HCT116 (cell line): ENCODE data around the gene RBM19. TPM values are rescaled to one million over a fixed set of nuclear protein-coding genes. Genes with fewer than 3 reads are reported as not detected.

Source experiments
- ATAC-seq: fragments of 200-7000 bp; cut with Tn5 transposase; 2 replicates; pipeline ENCODE4 v1.9.1; 2020; ENCODE audit warnings: mild to moderate bottlenecking, moderate library complexity
- BruUV-seq: library from RNA; stranded (reverse); fragments of 400-500 nt; replicated peaks from 2 replicates; lab custom pipeline; 2021; lab: Mats Ljungman, UMichigan
- CTCF ChIA-PET: fragments of 300-600 bp; sonication (Branson Sonifier 250); formaldehyde crosslinking; loops from one replicate; lab custom pipeline; 2021; ENCODE audit warnings: antibody characterized with exemption; lab: Charles Lee
- POLR2A ChIA-PET: fragments of 300-600, 350-600 bp; sonication (Branson Sonifier 250); formaldehyde crosslinking; loops from one replicate; lab custom pipeline; 2021; ENCODE audit warnings: antibody characterized with exemption; lab: Charles Lee
- RAD21 ChIA-PET, 2 experiments: fragments of 300-600 bp; sonication (Branson Sonifier 250); formaldehyde crosslinking; loops; one replicate each; lab custom pipeline; 2023; ENCODE audit warnings: low total read pairs in 2 of 2; ENCODE audit not compliant: uncharacterized antibody in 2 of 2, unreplicated experiment in 2 of 2, low non-redundant PET in 1 of 2; lab: Charles Lee
- DNase-seq: peaks from one replicate; pipeline ENCODE4 v3.0.0-alpha.2; 2010; ENCODE audit warnings: low read depth, low spot score
- H2AFZ ChIP-seq: fragments of 200-600 bp; shearing (Covaris generic), sonication (generic); 2 replicates; pipeline ENCODE4 v1.6.1; 2017; ENCODE audit warnings: low read depth, mixed run types, mixed read lengths, antibody characterized with exemption, low read length; ENCODE audit not compliant: poor library complexity, severe bottlenecking
- H3K27ac ChIP-seq: 2 replicates; pipeline ENCODE4 v1.5.1; 2012; ENCODE audit warnings: low read depth, low read length
- H3K27me3 ChIP-seq: fragments of 200-600 bp; sonication (generic); 2 replicates; pipeline ENCODE4 v1.6.1; 2016; ENCODE audit warnings: mixed run types, low read length, mixed read lengths; ENCODE audit not compliant: insufficient read depth
- H3K36me3 ChIP-seq, 2 experiments: fragments of 200-500 bp in 1 of 2; fragments of 200-600 bp in 1 of 2; sonication (Bioruptor generic) in 1 of 2; sonication (generic) in 1 of 2; 2 replicates each; pipeline versions ENCODE4 v1.5.1 to v1.6.1; 2014 to 2016; ENCODE audit warnings: low read length in 2 of 2, inconsistent platforms in 1 of 2, mixed read lengths in 1 of 2, mixed run types in 1 of 2; ENCODE audit not compliant: insufficient read depth in 2 of 2, control insufficient read depth in 1 of 2
- H3K4me1 ChIP-seq, 2 experiments: fragments of 200-600 bp in 1 of 2; sonication (generic) in 1 of 2; 2 replicates each; pipeline versions ENCODE4 v1.5.1 to v1.6.1; 2012 to 2017; ENCODE audit warnings: low read length in 2 of 2, inconsistent platforms in 1 of 2, mild to moderate bottlenecking in 1 of 2, mixed read lengths in 1 of 2, mixed run types in 1 of 2, moderate library complexity in 1 of 2; ENCODE audit not compliant: insufficient read depth in 2 of 2, control insufficient read depth in 1 of 2
- H3K4me2 ChIP-seq: fragments of 200-600 bp; sonication (generic); 2 replicates; pipeline ENCODE4 v1.6.1; 2017; ENCODE audit warnings: mixed run types, low read length, mixed read lengths
- H3K4me3 ChIP-seq, 2 experiments: fragments of 200-600 bp in 1 of 2; sonication (generic) in 1 of 2; replicated peaks in 1 of 2; 2 replicates each; pipeline ENCODE4 v1.5.1; 2011 to 2016; ENCODE audit warnings: low read length in 2 of 2, control low read depth in 1 of 2, low read depth in 1 of 2, mild to moderate bottlenecking in 1 of 2, mixed read lengths in 1 of 2, mixed run types in 1 of 2
- H3K79me2 ChIP-seq: fragments of 200-600 bp; sonication (generic); 2 replicates; pipeline ENCODE4 v1.6.1; 2017; ENCODE audit warnings: mild to moderate bottlenecking, mixed run types, low read length, moderate library complexity, mixed read lengths; ENCODE audit not compliant: insufficient read depth
- H3K9ac ChIP-seq: fragments of 200-600 bp; sonication (generic); 2 replicates; pipeline ENCODE4 v1.6.1; 2016; ENCODE audit warnings: low read length, mixed read lengths
- H3K9me2 ChIP-seq: fragments of 200-600 bp; sonication (generic), shearing (Covaris generic); 2 replicates; pipeline ENCODE4 v1.6.1; 2017; ENCODE audit warnings: mixed run types, mild to moderate bottlenecking, moderate library complexity; ENCODE audit not compliant: insufficient read depth
- H3K9me3 ChIP-seq, 2 experiments: fragments of 200-500 bp in 1 of 2; fragments of 200-600 bp in 1 of 2; sonication (Bioruptor generic) in 1 of 2; sonication (generic) in 1 of 2; 2 replicates each; pipeline ENCODE4 v1.6.1; 2014 to 2017; ENCODE audit warnings: low read length in 2 of 2, mixed read lengths in 2 of 2, inconsistent platforms in 1 of 2, low read depth in 1 of 2, mild to moderate bottlenecking in 1 of 2, mixed run types in 1 of 2, moderate library complexity in 1 of 2; ENCODE audit not compliant: control insufficient read depth in 1 of 2, insufficient read depth in 1 of 2
- H4K20me1 ChIP-seq: fragments of 200-600 bp; sonication (generic), shearing (Covaris generic); 2 replicates; pipeline ENCODE4 v1.6.1; 2017; ENCODE audit warnings: mixed run types, mild to moderate bottlenecking, moderate library complexity; ENCODE audit not compliant: insufficient read depth
- CEBPB ChIP-seq: IDR thresholded peaks from 2 replicates; pipeline ENCODE4 v1.6.1; 2012; ENCODE audit warnings: low read depth
- ELF1 ChIP-seq: IDR thresholded peaks from 2 replicates; pipeline ENCODE4 v1.6.1; 2012; ENCODE audit warnings: low read depth, borderline replicate concordance
- EZH2phosphoT487 ChIP-seq: fragments of 200-600 bp; IDR thresholded peaks from 2 replicates; pipeline ENCODE4 v1.6.1; 2018; ENCODE audit warnings: antibody characterized with exemption, borderline replicate concordance
- MAX ChIP-seq: IDR thresholded peaks from 2 replicates; pipeline ENCODE4 v1.6.1; 2012
- POLR2A ChIP-seq: IDR thresholded peaks from 2 replicates; pipeline ENCODE4 v1.7.0; 2011; ENCODE audit warnings: borderline replicate concordance; ENCODE audit not compliant: insufficient read depth, insufficient read length; ENCODE audit errors: extremely low read depth
- REST ChIP-seq: IDR thresholded peaks from 2 replicates; pipeline ENCODE4 v1.6.1; 2012; ENCODE audit warnings: low read depth
- TCF7L2 ChIP-seq: IDR thresholded peaks from 2 replicates; pipeline ENCODE4 v1.7.0; 2011; ENCODE audit warnings: borderline replicate concordance, inconsistent platforms; ENCODE audit not compliant: insufficient read depth, insufficient read length; ENCODE audit errors: extremely low read depth
- ZFX ChIP-seq: fragments of 450-650 bp; IDR thresholded peaks from 2 replicates; pipeline ENCODE4 v1.6.1; 2017
- intact Hi-C: fragments of 100-400 bp; cut with micrococcal nuclease; formaldehyde crosslinking; loops from 2 replicates; pipeline ENCODE4 v1.10.0; 2022
- total RNA-seq: library from RNA; stranded (reverse); gene quantifications from one replicate; pipeline ENCODE4 v1.2.1, GENCODE V29; 2021; ENCODE audit not compliant: unreplicated experiment
- TF ChIP-seq, protein P1 (sequence below), 3 experiments: fragments of 200-600 bp in 1 of 3; sonication (generic) in 1 of 3; IDR thresholded peaks in 2 of 3; conservative IDR thresholded peaks in 1 of 3; 2 replicates each; pipeline ENCODE4 v1.5.1; 2012 to 2017; ENCODE audit warnings: low read depth in 2 of 3, low read length in 2 of 3, antibody characterized with exemption in 1 of 3, borderline replicate concordance in 1 of 3, control low read depth in 1 of 3, mild to moderate bottlenecking in 1 of 3, mixed read lengths in 1 of 3, mixed run types in 1 of 3, moderate library complexity in 1 of 3; ENCODE audit not compliant: insufficient read depth in 1 of 3

RBM19 gene
- total RNA-seq, 1 experiment from 2014 or later = 30.7 TPM

- Histone ChIP-seq H2AFZ (no peak overlapping the region), H3K9me3 (no peaks in the 10 kb centered on the region), H3K4me1 (no peaks in the 10 kb centered on the region), H3K4me2 (no peak overlapping the region), H3K36me3 (peaks cover 0 to 10% of the 10 kb centered on the region in 2 experiments; a peak in 1 of 4 replicates), H3K9ac (no peak overlapping the region), H3K4me3 (no peak overlapping the region), H3K27ac (no peak overlapping the region), H3K79me2 (no peaks in the 10 kb centered on the region), H3K27me3 (no peaks in the 10 kb centered on the region), H4K20me1 (no peaks in the 10 kb centered on the region), H3K9me2 (no peaks in the 10 kb centered on the region)
- no peak for DNase-seq
- ChIA-PET POLR2A (no interaction called here), CTCF (no interaction called here), RAD21 (no interaction called here)
- BruUV-seq = no TSS peak
- intact Hi-C loops = no loop called here
- TF ChIP-seq, protein P1, sequence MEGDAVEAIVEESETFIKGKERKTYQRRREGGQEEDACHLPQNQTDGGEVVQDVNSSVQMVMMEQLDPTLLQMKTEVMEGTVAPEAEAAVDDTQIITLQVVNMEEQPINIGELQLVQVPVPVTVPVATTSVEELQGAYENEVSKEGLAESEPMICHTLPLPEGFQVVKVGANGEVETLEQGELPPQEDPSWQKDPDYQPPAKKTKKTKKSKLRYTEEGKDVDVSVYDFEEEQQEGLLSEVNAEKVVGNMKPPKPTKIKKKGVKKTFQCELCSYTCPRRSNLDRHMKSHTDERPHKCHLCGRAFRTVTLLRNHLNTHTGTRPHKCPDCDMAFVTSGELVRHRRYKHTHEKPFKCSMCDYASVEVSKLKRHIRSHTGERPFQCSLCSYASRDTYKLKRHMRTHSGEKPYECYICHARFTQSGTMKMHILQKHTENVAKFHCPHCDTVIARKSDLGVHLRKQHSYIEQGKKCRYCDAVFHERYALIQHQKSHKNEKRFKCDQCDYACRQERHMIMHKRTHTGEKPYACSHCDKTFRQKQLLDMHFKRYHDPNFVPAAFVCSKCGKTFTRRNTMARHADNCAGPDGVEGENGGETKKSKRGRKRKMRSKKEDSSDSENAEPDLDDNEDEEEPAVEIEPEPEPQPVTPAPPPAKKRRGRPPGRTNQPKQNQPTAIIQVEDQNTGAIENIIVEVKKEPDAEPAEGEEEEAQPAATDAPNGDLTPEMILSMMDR (IDR thresholded peaks at IDR 0.05 in 2 of 3, conservative IDR thresholded peaks at IDR 0.05 in 1 of 3; ENCODE audit: borderline replicate concordance in 1 of 3, insufficient read depth in 1 of 3, low read depth in 2 of 3, low read length in 2 of 3) = no peak
- TF ChIP-seq CEBPB (no peak), ELF1 (no peak), EZH2phosphoT487 (no peak), REST (no peak), MAX (no peak), ZFX (no peak), TCF7L2 (no peak), POLR2A (no peak)
- no peak for ATAC-seq
Observed at GRCh38 chr12:113918306-113918705, 47.8 kb downstream of the RBM19 start.
